Measurements from ENCODE around the gene KCNA5. TPM values are rescaled to one million over a fixed set of nuclear protein-coding genes. Genes with fewer than 3 reads are reported as not detected.

KCNA5 gene
- polyA plus RNA-seq, 2 donors, result 0.71 to 0.81 TPM

GRCh38 chr12:5036031-5036430, 7.6 kb upstream of the KCNA5 start:
- no peaks in the 10 kb centered on the region for H3K9me3 ChIP-seq (ENCODE audit: control insufficient read depth in 2 of 2, insufficient read depth in 1 of 2, low read depth in 1 of 2, low read length in 1 of 2)
- H3K4me1 ChIP-seq (ENCODE audit: control insufficient read depth in 2 of 2, insufficient read depth in 2 of 2, low read length in 1 of 2), result no peaks in the 10 kb centered on the region
- no peak overlapping the region for H3K27ac ChIP-seq (ENCODE audit: low read depth in 2 of 2, low read length in 1 of 2)
- H3K4me3 ChIP-seq (ENCODE audit: low read depth in 1 of 2, low read length in 2 of 2), result no peak overlapping the region
- H3K27me3 ChIP-seq (ENCODE audit: control insufficient read depth in 1 of 2, insufficient read depth in 2 of 2, low read length in 2 of 2), result peaks cover 0 to 4% of the 10 kb centered on the region in 2 donors
- 69 to 85% methylated on average over 7 of the region's 7 CpGs for WGBS, 2 donors
- H3K36me3 ChIP-seq (ENCODE audit: control insufficient read depth in 2 of 2, insufficient read depth in 2 of 2, low read length in 1 of 2), result no peaks in the 10 kb centered on the region

- no peaks in the 10 kb centered on the region for H3K9me3 ChIP-seq (ENCODE audit: control insufficient read depth in 2 of 2, insufficient read depth in 1 of 2, low read depth in 1 of 2, low read length in 1 of 2)
- H3K4me3 ChIP-seq (ENCODE audit: low read depth in 1 of 2, low read length in 2 of 2), result no peak overlapping the region
- H3K27me3 ChIP-seq (ENCODE audit: control insufficient read depth in 1 of 2, insufficient read depth in 2 of 2, low read length in 2 of 2), result peaks cover 0 to 4% of the 10 kb centered on the region in 2 donors
- no peak overlapping the region for H3K27ac ChIP-seq (ENCODE audit: low read depth in 2 of 2, low read length in 1 of 2)
- 80 to 84% methylated on average over 9 of the region's 9 CpGs for WGBS, 2 donors
- no peaks in the 10 kb centered on the region for H3K36me3 ChIP-seq (ENCODE audit: control insufficient read depth in 2 of 2, insufficient read depth in 2 of 2, low read length in 1 of 2)
- no peaks in the 10 kb centered on the region for H3K4me1 ChIP-seq (ENCODE audit: control insufficient read depth in 2 of 2, insufficient read depth in 2 of 2, low read length in 1 of 2)
These were observed 5.8 kb upstream of the KCNA5 start for GRCh38 chr12:5037795-5038357.

GRCh38 chr12:5038781-5039311, 4.8 kb upstream of the KCNA5 start:
- Histone ChIP-seq H3K27ac (ENCODE audit: low read depth in 2 of 2, low read length in 1 of 2) (no peak overlapping the region), H3K36me3 (ENCODE audit: control insufficient read depth in 2 of 2, insufficient read depth in 2 of 2, low read length in 1 of 2) (no peaks in the 10 kb centered on the region), H3K4me1 (ENCODE audit: control insufficient read depth in 2 of 2, insufficient read depth in 2 of 2, low read length in 1 of 2) (no peaks in the 10 kb centered on the region), H3K9me3 (ENCODE audit: control insufficient read depth in 2 of 2, insufficient read depth in 1 of 2, low read depth in 1 of 2, low read length in 1 of 2) (no peaks in the 10 kb centered on the region), H3K4me3 (ENCODE audit: low read depth in 1 of 2, low read length in 2 of 2) (no peak overlapping the region), H3K27me3 (ENCODE audit: control insufficient read depth in 1 of 2, insufficient read depth in 2 of 2, low read length in 2 of 2) (peaks cover 4% of the 10 kb centered on the region in 2 donors)
- WGBS, 2 donors, result 39 to 49% methylated on average over 4 of the region's 4 CpGs

DNA sequence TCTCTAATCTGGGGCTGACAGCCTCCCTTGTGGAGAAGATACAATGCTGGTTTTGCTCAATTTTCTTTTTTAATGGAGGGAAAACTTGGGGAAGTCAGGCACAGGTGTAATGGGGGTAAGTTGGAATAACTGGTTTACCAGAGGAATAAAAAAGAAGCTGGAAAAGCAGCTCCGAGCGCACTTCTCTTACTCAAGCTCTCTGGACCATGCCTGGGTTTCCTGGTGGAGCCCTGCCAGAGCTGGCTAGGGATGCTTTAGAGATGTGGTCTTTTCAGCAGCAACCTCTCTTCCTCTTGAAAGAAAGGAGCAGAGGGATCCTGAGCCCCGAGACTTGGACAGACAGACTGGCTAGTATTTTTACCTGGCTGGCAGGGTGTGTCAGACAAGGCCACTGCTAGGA, 3.9 kb upstream of the KCNA5 start:
- 74 to 83% methylated on average over 3 of the region's 3 CpGs for WGBS, 2 donors
- peaks cover 0 to 2% of the 10 kb centered on the region in 2 donors for H3K9me3 ChIP-seq (ENCODE audit: control insufficient read depth in 2 of 2, insufficient read depth in 1 of 2, low read depth in 1 of 2, low read length in 1 of 2)
- no peaks in the 10 kb centered on the region for H3K4me1 ChIP-seq (ENCODE audit: control insufficient read depth in 2 of 2, insufficient read depth in 2 of 2, low read length in 1 of 2)
- H3K27me3 ChIP-seq (ENCODE audit: control insufficient read depth in 1 of 2, insufficient read depth in 2 of 2, low read length in 2 of 2), result peaks cover 9 to 12% of the 10 kb centered on the region in 2 donors
- no peaks in the 10 kb centered on the region for H3K36me3 ChIP-seq (ENCODE audit: control insufficient read depth in 2 of 2, insufficient read depth in 2 of 2, low read length in 1 of 2)
- no peak overlapping the region for H3K27ac ChIP-seq (ENCODE audit: low read depth in 2 of 2, low read length in 1 of 2)
- no peak overlapping the region for H3K4me3 ChIP-seq (ENCODE audit: low read depth in 1 of 2, low read length in 2 of 2)

GRCh38 chr12:5040368-5040767, 3.3 kb upstream of the KCNA5 start:
- Histone ChIP-seq H3K27me3 (ENCODE audit: control insufficient read depth in 1 of 2, insufficient read depth in 2 of 2, low read length in 2 of 2) (peaks cover 9 to 12% of the 10 kb centered on the region in 2 donors), H3K27ac (ENCODE audit: low read depth in 2 of 2, low read length in 1 of 2) (no peak overlapping the region)

GRCh38 chr12:5044420-5045295, 979 bp downstream of the KCNA5 start:
- 49 to 57% methylated on average over 67 to 71 of the region's 71 CpGs for WGBS, 2 donors
- peaks cover 13 to 16% of the 10 kb centered on the region in 2 donors for H3K27me3 ChIP-seq (ENCODE audit: control insufficient read depth in 1 of 2, insufficient read depth in 2 of 2, low read length in 2 of 2)
- H3K9me3 ChIP-seq (ENCODE audit: control insufficient read depth in 2 of 2, insufficient read depth in 1 of 2, low read depth in 1 of 2, low read length in 1 of 2), result peaks cover 0 to 2% of the 10 kb centered on the region in 2 donors
- H3K4me3 ChIP-seq (ENCODE audit: low read depth in 1 of 2, low read length in 2 of 2), result no peak overlapping the region
- H3K27ac ChIP-seq (ENCODE audit: low read depth in 2 of 2, low read length in 1 of 2), result no peak overlapping the region
- no peaks in the 10 kb centered on the region for H3K36me3 ChIP-seq (ENCODE audit: control insufficient read depth in 2 of 2, insufficient read depth in 2 of 2, low read length in 1 of 2)
- H3K4me1 ChIP-seq (ENCODE audit: control insufficient read depth in 2 of 2, insufficient read depth in 2 of 2, low read length in 1 of 2), result no peaks in the 10 kb centered on the region

More at GRCh38 chr12:5040368-5040767, 3.3 kb upstream of the KCNA5 start:
- Histone ChIP-seq H3K36me3 (ENCODE audit: control insufficient read depth in 2 of 2, insufficient read depth in 2 of 2, low read length in 1 of 2) (no peaks in the 10 kb centered on the region), H3K4me3 (ENCODE audit: low read depth in 1 of 2, low read length in 2 of 2) (no peak overlapping the region), H3K4me1 (ENCODE audit: control insufficient read depth in 2 of 2, insufficient read depth in 2 of 2, low read length in 1 of 2) (no peaks in the 10 kb centered on the region), H3K9me3 (ENCODE audit: control insufficient read depth in 2 of 2, insufficient read depth in 1 of 2, low read depth in 1 of 2, low read length in 1 of 2) (peaks cover 0 to 2% of the 10 kb centered on the region in 2 donors)
- WGBS, 2 donors, result 59% methylated on average over 5 of the region's 5 CpGs

DNA sequence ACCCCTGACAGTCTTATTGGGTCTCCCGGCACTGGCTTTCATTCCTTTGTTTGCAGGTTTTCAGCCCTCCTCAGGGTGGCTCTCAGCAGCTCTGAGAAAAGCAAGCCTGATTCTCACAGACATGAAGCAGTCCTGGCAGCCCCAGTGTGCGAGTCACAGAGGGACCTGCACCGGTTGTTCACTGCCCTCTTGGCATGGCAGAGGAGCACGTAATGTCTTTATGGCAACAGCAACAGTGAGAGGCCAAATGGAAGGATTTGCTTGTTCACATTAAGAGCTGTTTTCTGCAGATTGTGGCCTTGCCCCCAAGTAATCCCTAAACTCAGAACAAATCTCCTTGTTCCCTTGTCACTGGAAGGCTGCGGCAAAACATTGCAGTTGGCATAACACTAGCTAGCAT, 3.4 kb downstream of the KCNA5 start:
- WGBS, 2 donors, result 48 to 53% methylated on average over 5 of the region's 5 CpGs
- no peak overlapping the region for H3K4me3 ChIP-seq (ENCODE audit: low read depth in 1 of 2, low read length in 2 of 2)

GRCh38 chr12:5047729-5048128, 4.0 kb downstream of the KCNA5 start:
- Histone ChIP-seq H3K9me3 (ENCODE audit: control insufficient read depth in 2 of 2, insufficient read depth in 1 of 2, low read depth in 1 of 2, low read length in 1 of 2) (peaks cover 0 to 2% of the 10 kb centered on the region in 2 donors), H3K27ac (ENCODE audit: low read depth in 2 of 2, low read length in 1 of 2) (no peak overlapping the region), H3K4me1 (ENCODE audit: control insufficient read depth in 2 of 2, insufficient read depth in 2 of 2, low read length in 1 of 2) (no peaks in the 10 kb centered on the region), H3K36me3 (ENCODE audit: control insufficient read depth in 2 of 2, insufficient read depth in 2 of 2, low read length in 1 of 2) (no peaks in the 10 kb centered on the region), H3K27me3 (ENCODE audit: control insufficient read depth in 1 of 2, insufficient read depth in 2 of 2, low read length in 2 of 2) (peaks cover 13 to 16% of the 10 kb centered on the region in 2 donors), H3K4me3 (ENCODE audit: low read depth in 1 of 2, low read length in 2 of 2) (no peak overlapping the region)
- 37 to 45% methylated on average over 6 of the region's 6 CpGs for WGBS, 2 donors

More for the DNA sequence above, 3.4 kb downstream of the KCNA5 start:
- Histone ChIP-seq H3K9me3 (ENCODE audit: control insufficient read depth in 2 of 2, insufficient read depth in 1 of 2, low read depth in 1 of 2, low read length in 1 of 2) (peaks cover 0 to 2% of the 10 kb centered on the region in 2 donors), H3K36me3 (ENCODE audit: control insufficient read depth in 2 of 2, insufficient read depth in 2 of 2, low read length in 1 of 2) (no peaks in the 10 kb centered on the region), H3K4me1 (ENCODE audit: control insufficient read depth in 2 of 2, insufficient read depth in 2 of 2, low read length in 1 of 2) (no peaks in the 10 kb centered on the region), H3K27ac (ENCODE audit: low read depth in 2 of 2, low read length in 1 of 2) (no peak overlapping the region), H3K27me3 (ENCODE audit: control insufficient read depth in 1 of 2, insufficient read depth in 2 of 2, low read length in 2 of 2) (peaks cover 13 to 16% of the 10 kb centered on the region in 2 donors)

DNA sequence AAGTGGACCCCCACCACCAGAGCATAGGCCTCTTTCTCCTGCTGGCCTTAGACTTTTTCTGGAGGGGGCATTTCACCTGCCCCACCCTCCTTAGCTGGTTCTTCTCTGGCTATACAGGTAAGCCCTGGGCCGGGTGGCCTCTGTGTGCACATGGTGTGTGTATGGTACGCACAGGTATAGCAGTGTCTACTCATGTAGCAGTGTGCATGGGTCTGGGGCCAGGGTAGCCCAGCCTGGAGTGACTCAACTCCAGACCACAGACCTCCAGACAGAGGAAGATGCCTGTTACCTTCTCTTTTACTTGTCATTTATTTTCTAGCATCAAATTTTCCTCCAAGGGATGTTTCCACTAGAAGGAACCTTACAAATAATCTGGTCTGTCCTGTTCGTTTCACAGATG, 6.9 kb downstream of the KCNA5 start:
- H3K27ac ChIP-seq (ENCODE audit: low read depth in 2 of 2, low read length in 1 of 2), result no peak overlapping the region
- H3K4me1 ChIP-seq (ENCODE audit: control insufficient read depth in 2 of 2, insufficient read depth in 2 of 2, low read length in 1 of 2), result no peaks in the 10 kb centered on the region
- WGBS, 2 donors, result 75 to 84% methylated on average over 3 of the region's 3 CpGs
- no peaks in the 10 kb centered on the region for H3K9me3 ChIP-seq (ENCODE audit: control insufficient read depth in 2 of 2, insufficient read depth in 1 of 2, low read depth in 1 of 2, low read length in 1 of 2)
- peaks cover 5 to 7% of the 10 kb centered on the region in 2 donors for H3K27me3 ChIP-seq (ENCODE audit: control insufficient read depth in 1 of 2, insufficient read depth in 2 of 2, low read length in 2 of 2)
- H3K4me3 ChIP-seq (ENCODE audit: low read depth in 1 of 2, low read length in 2 of 2), result no peak overlapping the region
- no peaks in the 10 kb centered on the region for H3K36me3 ChIP-seq (ENCODE audit: control insufficient read depth in 2 of 2, insufficient read depth in 2 of 2, low read length in 1 of 2)
